K562 (cell line): ENCODE results near the gene MAP3K7CL. TPM values are rescaled to one million over a fixed set of nuclear protein-coding genes. Genes with fewer than 3 reads are reported as not detected.

ENCODE experiments used
- ATAC-seq: fragments of 200-7000 bp; cut with Tn5 transposase; 3 replicates; pipeline ENCODE4 v1.9.1; 2020; ENCODE audit warnings: moderate library complexity
- BruUV-seq: library from RNA; stranded (reverse); fragments of 400-500 nt; replicated peaks from 2 replicates; lab custom pipeline; 2021; lab: Mats Ljungman, UMichigan
- CTCF ChIA-PET: fragments of 300-600 bp; formaldehyde crosslinking; extraction: SDS; loops from one replicate; lab custom pipeline; 2021; ENCODE audit warnings: low intra/inter-chr PET ratio; lab: Yijun Ruan, JAX
- POLR2A ChIA-PET: fragments of 300-600, 350-650 bp; sonication (Branson Sonifier 250); formaldehyde crosslinking; extraction: SDS; loops from one replicate; lab custom pipeline; 2021; ENCODE audit warnings: antibody characterized with exemption, inconsistent platforms; lab: Yijun Ruan, JAX
- DNase-seq, 4 experiments: peaks; one replicate each; pipeline versions ENCODE4 v3.0.0 to v3.0.0-alpha.2; 2011 to 2018; ENCODE audit warnings: low spot score in 3 of 4, mixed read lengths in 3 of 4; ENCODE audit errors: extremely low read depth in 1 of 4
- FAIRE-seq: peaks from 2 replicates; lab custom pipeline; 2011; peaks lifted over from hg19 to GRCh38; lab: Jason Lieb, UNC
- H2AFZ ChIP-seq: 2 replicates; pipeline ENCODE4 v1.6.0; 2011; ENCODE audit warnings: low read depth, low read length, control low read depth, inconsistent platforms
- H3K27ac ChIP-seq: fragments of 200-600 bp; 3 replicates; pipeline ENCODE4 v1.8.0; 2011; ENCODE audit warnings: low read depth, mild to moderate bottlenecking, control low read depth, inconsistent platforms, low read length, moderate library complexity, mixed read lengths; ENCODE audit errors: extremely low read depth
- H3K27me3 ChIP-seq, 2 experiments: fragments of 300-600 bp in 1 of 2; 2 replicates in 1 of 2; 3 replicates in 1 of 2; pipeline versions ENCODE4 v1.6.0 to v1.8.0; 2011; ENCODE audit warnings: inconsistent platforms in 2 of 2, low read length in 2 of 2, mild to moderate bottlenecking in 1 of 2, mixed read lengths in 1 of 2, moderate library complexity in 1 of 2; ENCODE audit not compliant: control insufficient read depth in 2 of 2, insufficient read depth in 2 of 2
- H3K36me3 ChIP-seq: fragments of 300-600 bp; 3 replicates; pipeline ENCODE4 v1.8.0; 2011; ENCODE audit warnings: mild to moderate bottlenecking, low read length, inconsistent platforms; ENCODE audit not compliant: control insufficient read depth, insufficient read depth
- H3K4me1 ChIP-seq, 2 experiments: fragments of 200-600 bp in 1 of 2; replicated peaks in 1 of 2; 2 replicates in 1 of 2; 3 replicates in 1 of 2; pipeline versions ENCODE4 v1.5.1 to v1.8.0; 2011; ENCODE audit warnings: inconsistent platforms in 2 of 2, low read length in 2 of 2, mild to moderate bottlenecking in 1 of 2, mixed read lengths in 1 of 2, moderate library complexity in 1 of 2; ENCODE audit not compliant: control insufficient read depth in 2 of 2, insufficient read depth in 2 of 2
- H3K4me2 ChIP-seq: 2 replicates; pipeline ENCODE4 v1.6.1; 2011; ENCODE audit warnings: low read length, control low read depth, inconsistent platforms, mixed read lengths; ENCODE audit not compliant: insufficient read depth
- H3K4me3 ChIP-seq: fragments of 200-600 bp; sonication (generic), shearing (Covaris generic); 2 replicates; pipeline ENCODE4 v1.5.1; 2016; ENCODE audit warnings: control low read depth, inconsistent platforms
- H3K79me2 ChIP-seq: fragments of 200-600 bp; 3 replicates; pipeline ENCODE4 v1.8.0; 2011; ENCODE audit warnings: low read length, inconsistent platforms; ENCODE audit not compliant: control insufficient read depth, insufficient read depth
- H3K9ac ChIP-seq, 2 experiments: 2 replicates each; pipeline versions ENCODE4 v1.6.0 to v1.6.1; 2011; ENCODE audit warnings: low read depth in 2 of 2, low read length in 2 of 2, control low read depth in 1 of 2, inconsistent platforms in 1 of 2, mild to moderate bottlenecking in 1 of 2, mixed read lengths in 1 of 2; ENCODE audit not compliant: insufficient read depth in 1 of 2
- H3K9me1 ChIP-seq: one replicate; pipeline ENCODE4 v1.6.0; 2011; ENCODE audit warnings: inconsistent platforms, mild to moderate bottlenecking, low read length, moderate library complexity; ENCODE audit not compliant: control insufficient read depth, insufficient read depth
- H3K9me3 ChIP-seq: replicated peaks from 2 replicates; pipeline ENCODE4 v1.5.1; 2011; ENCODE audit warnings: low read depth, low read length, inconsistent platforms; ENCODE audit not compliant: control insufficient read depth, insufficient read depth
- H4K20me1 ChIP-seq: replicated peaks from 2 replicates; pipeline ENCODE4 v1.6.1; 2011; ENCODE audit warnings: low read length, inconsistent platforms, mixed read lengths; ENCODE audit not compliant: control insufficient read depth, insufficient read depth
- CEBPG ChIP-seq, 3 experiments: fragments of 200-800 bp in 1 of 3; sonication (Bioruptor generic) in 1 of 3; sonication (generic) in 1 of 3; formaldehyde crosslinking in 1 of 3; IDR thresholded peaks in 2 of 3; conservative IDR thresholded peaks in 1 of 3; 2 replicates each; pipeline versions ENCODE4 v1.6.1 to v1.8.0; 2016 to 2022; ENCODE audit warnings: missing compliant biosample characterization in 2 of 3, missing genetic modification characterization in 2 of 3, mild to moderate bottlenecking in 1 of 3, missing genetic modification reagents in 1 of 3
- KDM1A ChIP-seq, 2 experiments: fragments of 450-650 bp; IDR thresholded peaks; 2 replicates each; pipeline ENCODE4 v1.6.1; 2016; ENCODE audit warnings: mild to moderate bottlenecking in 2 of 2
- NEUROD1 ChIP-seq: fragments of 150-350 bp; IDR thresholded peaks from 2 replicates; pipeline ENCODE4 v1.6.1; 2014; ENCODE audit warnings: borderline replicate concordance, low read length, low read depth; ENCODE audit not compliant: partially characterized antibody
- RFX1 ChIP-seq: fragments of 450-650 bp; IDR thresholded peaks from 2 replicates; pipeline ENCODE4 v1.6.1; 2016; ENCODE audit warnings: mild to moderate bottlenecking, moderate library complexity
- WHSC1 ChIP-seq: IDR thresholded peaks from one replicate; pipeline ENCODE4 v1.6.1; 2012; ENCODE audit warnings: low read length, control low read depth, inconsistent platforms
- ZBED1 ChIP-seq: IDR thresholded peaks from 2 replicates; pipeline ENCODE4 v1.6.1; 2014
- ZNF584 ChIP-seq: fragments of 200-800 bp; sonication (Bioruptor generic); IDR thresholded peaks from 2 replicates; pipeline ENCODE4 v1.6.1; 2016; ENCODE audit warnings: low read depth, mild to moderate bottlenecking, missing genetic modification characterization, missing compliant biosample characterization
- ZNF589 ChIP-seq: fragments of 200-800 bp; sonication (Bioruptor generic); IDR thresholded peaks from 2 replicates; pipeline ENCODE4 v1.6.1; 2016; ENCODE audit warnings: low read depth, missing genetic modification characterization, missing compliant biosample characterization
- WGBS: fragments of 100-300 bp; shearing (Covaris generic); methylation state at CpG from one replicate; pipeline ENCODE4 v1.1.6; 2016; ENCODE audit warnings: low coverage, mixed read lengths; ENCODE audit not compliant: insufficient coverage; ENCODE audit errors: missing lambda C conversion rate; 5-methylcytosine and 5-hydroxymethylcytosine counted together
- in situ Hi-C: fragments of 300-500 bp; cut with MboI; formaldehyde crosslinking; loops from 4 replicates; pipeline ENCODE4 v1.15.0; 2018; ENCODE audit warnings: inconsistent platforms, mixed read lengths
- intact Hi-C: fragments of 100-400 bp; cut with micrococcal nuclease; formaldehyde crosslinking; loops from 2 replicates; pipeline ENCODE4 v1.14.2; 2022
- polyA plus RNA-seq, 8 experiments: library from polyadenylated mRNA; depleted of rRNA in 4 of 8; stranded (reverse) in 5 of 8; unstranded in 3 of 8; fragments of >200 nt; fragmentation: Nextera tagmentation in 2 of 8; fragmentation: Illumina TruSeq in 1 of 8; extraction: Ambion mirVana in 2 of 8; extraction: Trizol in 1 of 8; gene quantifications; 2 replicates each; pipeline versions ENCODE4 v1.2.1 to v1.2.3, GENCODE V29; 2011 to 2014; ENCODE audit warnings: inconsistent platforms in 1 of 8, missing spikeins in 1 of 8
- total RNA-seq, 7 experiments: library from RNA; depleted of rRNA in 6 of 7; stranded (reverse); fragments of >200 nt in 6 of 7; fragmentation: Illumina TruSeq in 2 of 7; extraction: Trizol in 2 of 7; gene quantifications; 2 replicates each; pipeline versions ENCODE4 v1.2.1 to v1.2.3, GENCODE V29; 2011 to 2021; ENCODE audit warnings: low replicate concordance in 1 of 7
- TF ChIP-seq, protein P1 (sequence below): sonication (generic); formaldehyde crosslinking; IDR thresholded peaks from 2 replicates; pipeline ENCODE4 v1.8.0; 2022; ENCODE audit warnings: mild to moderate bottlenecking, missing genetic modification reagents
- TF ChIP-seq, protein P2 (sequence below): fragments of 450-650 bp; IDR thresholded peaks from 2 replicates; pipeline ENCODE4 v1.6.1; 2016; ENCODE audit warnings: borderline replicate concordance
- TF ChIP-seq, protein P3 (sequence below): fragments of 250-450 bp; sonication (Bioruptor Pico); IDR thresholded peaks from 2 replicates; pipeline ENCODE4 v1.5.1; 2021; ENCODE audit warnings: mild to moderate bottlenecking
- TF ChIP-seq, protein P4 (sequence below): fragments of 450-650 bp; IDR thresholded peaks from 2 replicates; pipeline ENCODE4 v1.6.1; 2016

The MAP3K7CL gene
- total and polyA plus RNA-seq, 9 of the 15 experiments (the other 6 are each of a cell fraction or from before 2014, with no cell fraction given): 0.13 to 0.15 (median 0.14) TPM; not detected in 6

DNA sequence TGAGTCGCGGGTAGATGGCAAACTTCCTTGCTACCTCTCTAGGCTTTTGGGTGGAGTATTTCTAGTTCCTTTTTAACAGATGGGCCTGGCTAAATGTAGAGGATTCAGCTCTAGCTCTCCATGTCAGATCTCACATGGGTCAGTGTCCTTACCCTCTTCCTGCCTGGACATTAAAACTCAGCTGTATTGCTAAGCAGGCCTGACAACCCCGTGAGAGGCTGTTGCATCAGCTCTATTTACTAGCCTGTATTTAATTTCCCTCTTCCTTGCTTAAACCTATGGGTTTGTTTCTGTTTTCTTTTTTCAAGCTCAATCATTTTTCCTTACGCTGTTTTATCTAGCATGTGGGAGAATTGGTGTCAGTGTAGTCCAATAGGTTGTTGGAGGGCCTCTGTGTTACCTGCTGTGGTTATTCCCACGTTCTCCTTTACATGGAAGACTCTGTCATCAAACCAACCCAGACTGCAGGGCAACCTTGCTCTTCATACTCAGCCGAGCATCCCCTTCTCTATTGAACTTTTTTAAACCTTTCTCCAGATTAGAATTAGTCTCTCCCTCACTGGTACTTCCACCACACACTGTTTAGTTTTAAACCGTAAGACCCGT lies 88.8 kb downstream of the MAP3K7CL start:
- Histone ChIP-seq H3K27ac (no peak overlapping the region), H4K20me1 (no peaks in the 10 kb centered on the region), H3K36me3 (no peaks in the 10 kb centered on the region), H3K79me2 (no peaks in the 10 kb centered on the region), H2AFZ (no peak overlapping the region), H3K4me3 (no peak overlapping the region), H3K9ac (no peak overlapping the region), H3K27me3 (peaks cover 0 to under 1% of the 10 kb centered on the region in 2 experiments; a peak in 2 of 5 replicates), H3K9me1 (no peaks in the 10 kb centered on the region), H3K4me1 (peaks cover 0 to 4% of the 10 kb centered on the region in 2 experiments; a peak in 2 of 5 replicates), H3K9me3 (no peaks in the 10 kb centered on the region), H3K4me2 (no peak overlapping the region)
- no peak for DNase-seq
- in situ Hi-C loops: no loop called here
- ChIA-PET POLR2A (interaction anchor here (0.7 to 0.9 kb wide), 2 partner anchors 14 to 225 kb away, joined by 3 read pairs; no protein-coding TSS in a partner anchor), CTCF (no interaction called here)
- intact Hi-C loops: no loop called here
- WGBS: 14% methylated on average over 8 of the region's 8 CpGs
- peak; percentile 63 for ATAC-seq
- FAIRE-seq: peak; percentile 6
- no TSS peak for BruUV-seq
- TF ChIP-seq ZNF589: peak; percentile 67; the same call in 1 of the 2 replicates
- TF ChIP-seq WHSC1: no peak
- TF ChIP-seq KDM1A (IDR thresholded peaks at IDR 0.05): no peak
- no peak for TF ChIP-seq NEUROD1
- TF ChIP-seq, protein P1, sequence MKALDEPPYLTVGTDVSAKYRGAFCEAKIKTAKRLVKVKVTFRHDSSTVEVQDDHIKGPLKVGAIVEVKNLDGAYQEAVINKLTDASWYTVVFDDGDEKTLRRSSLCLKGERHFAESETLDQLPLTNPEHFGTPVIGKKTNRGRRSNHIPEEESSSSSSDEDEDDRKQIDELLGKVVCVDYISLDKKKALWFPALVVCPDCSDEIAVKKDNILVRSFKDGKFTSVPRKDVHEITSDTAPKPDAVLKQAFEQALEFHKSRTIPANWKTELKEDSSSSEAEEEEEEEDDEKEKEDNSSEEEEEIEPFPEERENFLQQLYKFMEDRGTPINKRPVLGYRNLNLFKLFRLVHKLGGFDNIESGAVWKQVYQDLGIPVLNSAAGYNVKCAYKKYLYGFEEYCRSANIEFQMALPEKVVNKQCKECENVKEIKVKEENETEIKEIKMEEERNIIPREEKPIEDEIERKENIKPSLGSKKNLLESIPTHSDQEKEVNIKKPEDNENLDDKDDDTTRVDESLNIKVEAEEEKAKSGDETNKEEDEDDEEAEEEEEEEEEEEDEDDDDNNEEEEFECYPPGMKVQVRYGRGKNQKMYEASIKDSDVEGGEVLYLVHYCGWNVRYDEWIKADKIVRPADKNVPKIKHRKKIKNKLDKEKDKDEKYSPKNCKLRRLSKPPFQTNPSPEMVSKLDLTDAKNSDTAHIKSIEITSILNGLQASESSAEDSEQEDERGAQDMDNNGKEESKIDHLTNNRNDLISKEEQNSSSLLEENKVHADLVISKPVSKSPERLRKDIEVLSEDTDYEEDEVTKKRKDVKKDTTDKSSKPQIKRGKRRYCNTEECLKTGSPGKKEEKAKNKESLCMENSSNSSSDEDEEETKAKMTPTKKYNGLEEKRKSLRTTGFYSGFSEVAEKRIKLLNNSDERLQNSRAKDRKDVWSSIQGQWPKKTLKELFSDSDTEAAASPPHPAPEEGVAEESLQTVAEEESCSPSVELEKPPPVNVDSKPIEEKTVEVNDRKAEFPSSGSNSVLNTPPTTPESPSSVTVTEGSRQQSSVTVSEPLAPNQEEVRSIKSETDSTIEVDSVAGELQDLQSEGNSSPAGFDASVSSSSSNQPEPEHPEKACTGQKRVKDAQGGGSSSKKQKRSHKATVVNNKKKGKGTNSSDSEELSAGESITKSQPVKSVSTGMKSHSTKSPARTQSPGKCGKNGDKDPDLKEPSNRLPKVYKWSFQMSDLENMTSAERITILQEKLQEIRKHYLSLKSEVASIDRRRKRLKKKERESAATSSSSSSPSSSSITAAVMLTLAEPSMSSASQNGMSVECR (CRISPR knock-in tag): no peak
- TF ChIP-seq ZNF584: 0 out of 2 replicates have a peak, but pooled peaks have one; percentile 42
- TF ChIP-seq, protein P2, sequence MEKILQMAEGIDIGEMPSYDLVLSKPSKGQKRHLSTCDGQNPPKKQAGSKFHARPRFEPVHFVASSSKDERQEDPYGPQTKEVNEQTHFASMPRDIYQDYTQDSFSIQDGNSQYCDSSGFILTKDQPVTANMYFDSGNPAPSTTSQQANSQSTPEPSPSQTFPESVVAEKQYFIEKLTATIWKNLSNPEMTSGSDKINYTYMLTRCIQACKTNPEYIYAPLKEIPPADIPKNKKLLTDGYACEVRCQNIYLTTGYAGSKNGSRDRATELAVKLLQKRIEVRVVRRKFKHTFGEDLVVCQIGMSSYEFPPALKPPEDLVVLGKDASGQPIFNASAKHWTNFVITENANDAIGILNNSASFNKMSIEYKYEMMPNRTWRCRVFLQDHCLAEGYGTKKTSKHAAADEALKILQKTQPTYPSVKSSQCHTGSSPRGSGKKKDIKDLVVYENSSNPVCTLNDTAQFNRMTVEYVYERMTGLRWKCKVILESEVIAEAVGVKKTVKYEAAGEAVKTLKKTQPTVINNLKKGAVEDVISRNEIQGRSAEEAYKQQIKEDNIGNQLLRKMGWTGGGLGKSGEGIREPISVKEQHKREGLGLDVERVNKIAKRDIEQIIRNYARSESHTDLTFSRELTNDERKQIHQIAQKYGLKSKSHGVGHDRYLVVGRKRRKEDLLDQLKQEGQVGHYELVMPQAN: no peak
- TF ChIP-seq RFX1: no peak
- TF ChIP-seq, protein P3, sequence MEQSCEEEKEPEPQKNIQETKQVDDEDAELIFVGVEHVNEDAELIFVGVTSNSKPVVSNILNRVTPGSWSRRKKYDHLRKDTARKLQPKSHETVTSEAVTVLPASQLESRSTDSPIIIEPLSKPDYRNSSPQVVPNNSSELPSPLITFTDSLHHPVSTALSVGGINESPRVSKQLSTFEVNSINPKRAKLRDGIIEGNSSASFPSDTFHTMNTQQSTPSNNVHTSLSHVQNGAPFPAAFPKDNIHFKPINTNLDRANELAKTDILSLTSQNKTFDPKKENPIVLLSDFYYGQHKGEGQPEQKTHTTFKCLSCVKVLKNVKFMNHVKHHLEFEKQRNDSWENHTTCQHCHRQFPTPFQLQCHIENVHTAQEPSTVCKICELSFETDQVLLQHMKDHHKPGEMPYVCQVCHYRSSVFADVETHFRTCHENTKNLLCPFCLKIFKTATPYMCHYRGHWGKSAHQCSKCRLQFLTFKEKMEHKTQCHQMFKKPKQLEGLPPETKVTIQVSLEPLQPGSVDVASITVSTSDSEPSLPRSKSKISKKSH (CRISPR knock-in tag): no peak
- TF ChIP-seq CEBPG (CRISPR knock-in tag; IDR thresholded peaks at IDR 0.05): 0 out of 2 replicates have a peak, but pooled peaks have one; percentile 42
- TF ChIP-seq CEBPG (tag; conservative IDR thresholded peaks at IDR 0.05 in 1 of 2, IDR thresholded peaks at IDR 0.05 in 1 of 2): peak; percentile 75 to 85
- TF ChIP-seq ZBED1: no peak
- TF ChIP-seq, protein P4, sequence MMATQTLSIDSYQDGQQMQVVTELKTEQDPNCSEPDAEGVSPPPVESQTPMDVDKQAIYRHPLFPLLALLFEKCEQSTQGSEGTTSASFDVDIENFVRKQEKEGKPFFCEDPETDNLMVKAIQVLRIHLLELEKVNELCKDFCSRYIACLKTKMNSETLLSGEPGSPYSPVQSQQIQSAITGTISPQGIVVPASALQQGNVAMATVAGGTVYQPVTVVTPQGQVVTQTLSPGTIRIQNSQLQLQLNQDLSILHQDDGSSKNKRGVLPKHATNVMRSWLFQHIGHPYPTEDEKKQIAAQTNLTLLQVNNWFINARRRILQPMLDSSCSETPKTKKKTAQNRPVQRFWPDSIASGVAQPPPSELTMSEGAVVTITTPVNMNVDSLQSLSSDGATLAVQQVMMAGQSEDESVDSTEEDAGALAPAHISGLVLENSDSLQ: no peak
